ENCODE results near the gene RBCK1. TPM values are rescaled to one million over a fixed set of nuclear protein-coding genes. Genes with fewer than 3 reads are reported as not detected.

Gene RBCK1
- total RNA-seq, 1 experiment from 2014 or later: 46.8 TPM

GRCh38 chr20:397432-398237 lies 10.5 kb upstream of the RBCK1 start:
- peaks cover 5% of the 10 kb centered on the region; the same call in 1 of the 2 replicates for H3K4me1 ChIP-seq (ENCODE audit: insufficient read depth, low read length)
- no peak overlapping the region for H3K56ac ChIP-seq (ENCODE audit: insufficient read length, low read depth, low read length)
- H3K9me3 Mint-ChIP-seq: no peaks in the 10 kb centered on the region
- no peaks in the 10 kb centered on the region for H4K20me1 ChIP-seq (ENCODE audit: control insufficient read depth, insufficient read depth, insufficient read length)
- no peaks in the 10 kb centered on the region for H3K27me3 Mint-ChIP-seq (ENCODE audit: low read depth)
- H3K4me1 Mint-ChIP-seq: peaks cover 16% of the 10 kb centered on the region in 2 experiments
- H3K4ac ChIP-seq (ENCODE audit: low read depth, low read length): no peak overlapping the region
- no peak overlapping the region for H2BK20ac ChIP-seq (ENCODE audit: low read depth, low read length, poor library complexity, severe bottlenecking)
- H2AK5ac ChIP-seq (ENCODE audit: insufficient read length, low read length): no peak overlapping the region
- no CpG with 5 or more reads among the region's 6 CpGs for WGBS (ENCODE audit: extremely low coverage, insufficient read length, low lambda C conversion rate)
- H4K5ac ChIP-seq (ENCODE audit: insufficient read length, low read depth, low read length): no peak overlapping the region
- no peak overlapping the region for H2BK12ac ChIP-seq (ENCODE audit: insufficient read length, low read depth, low read length)
- H2AFZ ChIP-seq (ENCODE audit: low read length): no peak overlapping the region
- H3K4me2 ChIP-seq (ENCODE audit: insufficient read depth, insufficient read length, low read length): no peak overlapping the region
- H3K9me3 ChIP-seq (ENCODE audit: control insufficient read depth, low read depth, low read length): no peaks in the 10 kb centered on the region
- H2BK5ac ChIP-seq (ENCODE audit: insufficient read length, low read length): no peak overlapping the region
- H3K27me3 ChIP-seq (ENCODE audit: insufficient read depth, low read length): no peaks in the 10 kb centered on the region
- no peak overlapping the region for H3K9ac ChIP-seq (ENCODE audit: extremely low read depth, insufficient read length, low read length)
- H3K36me3 Mint-ChIP-seq (ENCODE audit: insufficient read depth in 1 of 3, low read depth in 3 of 3): peaks cover 0 to 31% (median 10%) of the 10 kb centered on the region in 3 experiments; a peak in 4 of 7 replicates
- no peak overlapping the region for H4K8ac ChIP-seq (replicated peaks; ENCODE audit: insufficient read length, low read depth, low read length)
- H3K23ac ChIP-seq (ENCODE audit: insufficient read length, low read depth, low read length): no peak overlapping the region
- no peak overlapping the region for H3T11ph ChIP-seq (ENCODE audit: low read length)
- no peak for DNase-seq
- no peaks in the 10 kb centered on the region for H3K79me2 ChIP-seq (ENCODE audit: insufficient read depth, low read length)
- H3K79me1 ChIP-seq (ENCODE audit: insufficient read depth, low read depth, low read length, poor library complexity, severe bottlenecking): no peaks in the 10 kb centered on the region
- no peak overlapping the region for H3K4me3 Mint-ChIP-seq
- H3K14ac ChIP-seq (ENCODE audit: insufficient read depth, low read length): no peak overlapping the region
- H3K18ac ChIP-seq (ENCODE audit: insufficient read length, low read depth, low read length): no peak overlapping the region
- H4K91ac ChIP-seq (ENCODE audit: insufficient read length, low read depth, low read length): no peak overlapping the region
- H3K27ac Mint-ChIP-seq: no peak overlapping the region
- no peak for TF ChIP-seq CTCF (conservative IDR thresholded peaks at IDR 0.05)
- no peak overlapping the region for H3K27ac ChIP-seq (ENCODE audit: insufficient read length, low read depth, low read length)
- H2BK15ac ChIP-seq (ENCODE audit: low read depth, low read length): no peak overlapping the region
- no peaks in the 10 kb centered on the region for H3K23me2 ChIP-seq (ENCODE audit: insufficient read length, low read depth, low read length, poor library complexity, severe bottlenecking)
- no peak overlapping the region for H2BK120ac ChIP-seq (ENCODE audit: low read depth, low read length, poor library complexity, severe bottlenecking)

All from H9 (cell line).